A549 treated with AZD9567 at 1 μM for 4 hours (cell line): ENCODE data around the gene PPP3CA. TPM values are rescaled to one million over a fixed set of nuclear protein-coding genes. Genes with fewer than 3 reads are reported as not detected.

Source experiments
- total RNA-seq: library from RNA; stranded (reverse); fragments of 200-300 nt; extraction: Qiagen RNA extraction; gene quantifications from 5 replicates; pipeline ENCODE4 v1.2.3, GENCODE V29; 2022; ENCODE audit not compliant: insufficient read depth

Gene PPP3CA
- 22.4 to 34.7 TPM (median 26.5 TPM) in 5 replicates for total RNA-seq

GRCh38 chr4:101347267-101347556 is at the start of gene PPP3CA:
Gene PPP3CA, minus strand, starts transcription at chr4:101347526.

